ENCODE results near the gene PACSIN2.
"Not testable (repeated sequence)": the region's sequence is repeated elsewhere in the genome, so short reads cannot be mapped to it uniquely, and the experiment has no call there.

PACSIN2 gene

GRCh38 chr22:42931421-42932196 is 83.3 kb downstream of the PACSIN2 start:
- in situ Hi-C loops (cut with HindIII; ENCODE audit: low sequenced_read_pairs), result no loop called here

GRCh38 chr22:42930810-42931420 is 84.0 kb downstream of the PACSIN2 start:
- in situ Hi-C loops (cut with HindIII; ENCODE audit: low sequenced_read_pairs), result no loop called here

- in situ Hi-C loops (cut with HindIII; ENCODE audit: low sequenced_read_pairs), result no loop called here
Observed at GRCh38 chr22:42929838-42930155, 85.2 kb downstream of the PACSIN2 start.

- in situ Hi-C loops (cut with HindIII; ENCODE audit: low sequenced_read_pairs), result no loop called here
Observed at GRCh38 chr22:42928969-42929837, 85.7 kb downstream of the PACSIN2 start.

- in situ Hi-C loops (cut with HindIII; ENCODE audit: low sequenced_read_pairs), result no loop called here
Observed at GRCh38 chr22:42927966-42928365, 87.0 kb downstream of the PACSIN2 start.

- in situ Hi-C loops (cut with HindIII; ENCODE audit: low sequenced_read_pairs), result no loop called here
Observed at GRCh38 chr22:42926768-42927167, 88.2 kb downstream of the PACSIN2 start.

- in situ Hi-C loops (cut with HindIII; ENCODE audit: low sequenced_read_pairs), result no loop called here
Observed at GRCh38 chr22:42926104-42926503, 88.8 kb downstream of the PACSIN2 start.

- in situ Hi-C loops (cut with HindIII; ENCODE audit: low sequenced_read_pairs), result no loop called here
Observed at GRCh38 chr22:42925598-42925997, 89.4 kb downstream of the PACSIN2 start.

GRCh38 chr22:42925031-42925430 is 89.9 kb downstream of the PACSIN2 start:
- in situ Hi-C loops (cut with HindIII; ENCODE audit: low sequenced_read_pairs), result not testable (repeated sequence)

- in situ Hi-C loops (cut with HindIII; ENCODE audit: low sequenced_read_pairs), result no loop called here
Observed at GRCh38 chr22:42924436-42924835, 90.5 kb downstream of the PACSIN2 start.

GRCh38 chr22:42922374-42923191 is 92.4 kb downstream of the PACSIN2 start:
- in situ Hi-C loops (cut with HindIII; ENCODE audit: low sequenced_read_pairs), result no loop called here

GRCh38 chr22:42920101-42920820 is 94.7 kb downstream of the PACSIN2 start:
- in situ Hi-C loops (cut with HindIII; ENCODE audit: low sequenced_read_pairs), result no loop called here

- in situ Hi-C loops (cut with HindIII; ENCODE audit: low sequenced_read_pairs), result no loop called here
Observed at GRCh38 chr22:42919199-42919598, 95.8 kb downstream of the PACSIN2 start.

GRCh38 chr22:42918500-42918899 is 96.4 kb downstream of the PACSIN2 start:
- in situ Hi-C loops (cut with HindIII; ENCODE audit: low sequenced_read_pairs), result no loop called here

GRCh38 chr22:42917358-42917757 is 97.6 kb downstream of the PACSIN2 start:
- in situ Hi-C loops (cut with HindIII; ENCODE audit: low sequenced_read_pairs), result not testable (repeated sequence)

GRCh38 chr22:42915980-42916765 is 98.8 kb downstream of the PACSIN2 start:
- in situ Hi-C loops (cut with HindIII; ENCODE audit: low sequenced_read_pairs), result no loop called here

- in situ Hi-C loops (cut with HindIII; ENCODE audit: low sequenced_read_pairs), result no loop called here
Observed at GRCh38 chr22:42914511-42915076, 100.4 kb downstream of the PACSIN2 start.

GRCh38 chr22:42913874-42914510 is 101.0 kb downstream of the PACSIN2 start:
- in situ Hi-C loops (cut with HindIII; ENCODE audit: low sequenced_read_pairs), result no loop called here

- in situ Hi-C loops (cut with HindIII; ENCODE audit: low sequenced_read_pairs), result no loop called here
Observed at GRCh38 chr22:42912059-42912458, 102.9 kb downstream of the PACSIN2 start.

Data from endothelial cell of hepatic sinusoid (primary cell).